ENCODE data around the gene FKBP6. TPM values are rescaled to one million over a fixed set of nuclear protein-coding genes. Genes with fewer than 3 reads are reported as not detected.

FKBP6 gene
- total and polyA plus RNA-seq, 9 of the 15 experiments (the other 6 are each of a cell fraction or from before 2014, with no cell fraction given) = not detected

- TF ChIP-seq, protein P1, sequence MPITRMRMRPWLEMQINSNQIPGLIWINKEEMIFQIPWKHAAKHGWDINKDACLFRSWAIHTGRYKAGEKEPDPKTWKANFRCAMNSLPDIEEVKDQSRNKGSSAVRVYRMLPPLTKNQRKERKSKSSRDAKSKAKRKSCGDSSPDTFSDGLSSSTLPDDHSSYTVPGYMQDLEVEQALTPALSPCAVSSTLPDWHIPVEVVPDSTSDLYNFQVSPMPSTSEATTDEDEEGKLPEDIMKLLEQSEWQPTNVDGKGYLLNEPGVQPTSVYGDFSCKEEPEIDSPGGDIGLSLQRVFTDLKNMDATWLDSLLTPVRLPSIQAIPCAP (CRISPR knock-in tag; IDR thresholded peaks at IDR 0.05; ENCODE audit: borderline replicate concordance) = no peak
- TF ChIP-seq ZNF133 (CRISPR knock-in tag; IDR thresholded peaks at IDR 0.05) = no peak
- TF ChIP-seq KLF16 (IDR thresholded peaks at IDR 0.05) = no peak
- peak; percentile 71 for TF ChIP-seq ZNF316 (IDR thresholded peaks at IDR 0.05)
Measured at GRCh38 chr7:73329861-73330581, 2.1 kb downstream of the FKBP6 start (continued).

- H3K27me3 ChIP-seq (ENCODE audit: control insufficient read depth in 2 of 2, insufficient read depth in 2 of 2, low read length in 2 of 2) = peaks cover 51 to 60% of the 10 kb centered on the region in 2 experiments
- no peak overlapping the region for H3K4me2 ChIP-seq (ENCODE audit: insufficient read depth, low read length)
- in situ Hi-C loops (cut with MboI) = loop anchor here (10.0 kb wide), 1 partner anchor 404 kb away; the partner anchor contains the start of gene ABHD11
- H3K9me3 ChIP-seq (replicated peaks; ENCODE audit: control insufficient read depth, insufficient read depth, low read depth, low read length) = no peaks in the 10 kb centered on the region
- H3K9me1 ChIP-seq (ENCODE audit: control insufficient read depth, insufficient read depth, low read length) = no peaks in the 10 kb centered on the region
- ATAC-seq (peak; percentile 42; the same call in 2 of the 3 replicates), DNase-seq (ENCODE audit: extremely low read depth in 1 of 4, low spot score in 3 of 4) (no peak), FAIRE-seq (no peak)
- H2AFZ ChIP-seq (ENCODE audit: low read depth, low read length) = no peak overlapping the region
- H3K27ac ChIP-seq (ENCODE audit: extremely low read depth, low read depth, low read length) = no peak overlapping the region
- ChIA-PET POLR2A (no interaction called here), CTCF (ENCODE audit: low intra/inter-chr PET ratio) (no interaction called here)
- H3K9ac ChIP-seq (ENCODE audit: insufficient read depth in 1 of 2, low read depth in 2 of 2, low read length in 2 of 2) = no peak overlapping the region
- 1% methylated on average over 6 of the region's 6 CpGs for whole genome bisulfite sequencing (ENCODE audit: insufficient coverage, low coverage, missing lambda C conversion rate)
- H4K20me1 ChIP-seq (replicated peaks; ENCODE audit: control insufficient read depth, insufficient read depth, low read length) = peaks cover 5% of the 10 kb centered on the region; the same call in 1 of the 2 replicates
- no peaks in the 10 kb centered on the region for H3K36me3 ChIP-seq (ENCODE audit: control insufficient read depth, insufficient read depth, low read length)
- BruUV-seq (replicated peaks) = no TSS peak
- H3K4me1 ChIP-seq (replicated peaks in 1 of 2; ENCODE audit: control insufficient read depth in 2 of 2, insufficient read depth in 2 of 2, low read length in 2 of 2) = no peaks in the 10 kb centered on the region
- no peaks in the 10 kb centered on the region for H3K79me2 ChIP-seq (ENCODE audit: control insufficient read depth, insufficient read depth, low read length)
- intact Hi-C loops (cut with micrococcal nuclease) = loop anchor here (10.0 kb wide), 1 partner anchor 404 kb away; the partner anchor contains the start of gene ABHD11
- H3K4me3 ChIP-seq = no peak overlapping the region
- no peak for TF ChIP-seq ARID2 (IDR thresholded peaks at IDR 0.05)
- TF ChIP-seq SMARCA5 (IDR thresholded peaks at IDR 0.05) = no peak
- TF ChIP-seq TAF7 (tag; IDR thresholded peaks at IDR 0.05) = no peak
- no peak for TF ChIP-seq CHD7 (IDR thresholded peaks at IDR 0.05; ENCODE audit: low read depth, low read length)
- no peak for TF ChIP-seq RAD21 (CRISPR knock-in tag; conservative IDR thresholded peaks at IDR 0.05 in 1 of 2, IDR thresholded peaks at IDR 0.05 in 1 of 2)
Measured at GRCh38 chr7:73330772-73331171, 2.8 kb downstream of the FKBP6 start.
